GM18519 (cell line): ENCODE measurements around the gene NDUFC2.
"Not testable (repeated sequence)": the region's sequence is repeated elsewhere in the genome, so short reads cannot be mapped to it uniquely, and the experiment has no call there.

ENCODE experiments used
- ATAC-seq: cut with Tn5 transposase; IDR thresholded peaks from one replicate; pipeline ENCODE4 v1.9.1; 2021; ENCODE audit warnings: mild to moderate bottlenecking, moderate library complexity; ENCODE audit not compliant: unreplicated experiment, low FRiP score

Gene NDUFC2

GRCh38 chr11:78079232-78080083 lies at the start of gene NDUFC2:
TSS of gene NDUFC2 (minus strand) at chr11:78079862. CDS start at chr11:78079744, 118 bp downstream.
- peak; percentile 59 for ATAC-seq

GRCh38 chr11:78127403-78127802 lies 47.7 kb upstream of the NDUFC2 start:
- ATAC-seq, result no peak

GRCh38 chr11:78112582-78113275 lies 33.1 kb upstream of the NDUFC2 start:
- ATAC-seq, result no peak

- ATAC-seq, result no peak
Observed at GRCh38 chr11:78111298-78111697, 31.6 kb upstream of the NDUFC2 start.

GRCh38 chr11:78110830-78111229 lies 31.2 kb upstream of the NDUFC2 start:
- ATAC-seq, result no peak

- no peak for ATAC-seq
Observed at GRCh38 chr11:78110351-78110750, 30.7 kb upstream of the NDUFC2 start.

- no peak for ATAC-seq
Observed at GRCh38 chr11:78109081-78110015, 29.7 kb upstream of the NDUFC2 start.

- no peak for ATAC-seq
Observed at GRCh38 chr11:78100676-78101472, 21.2 kb upstream of the NDUFC2 start.

GRCh38 chr11:78100261-78100660 lies 20.6 kb upstream of the NDUFC2 start:
- no peak for ATAC-seq

- ATAC-seq, result no peak
Observed at GRCh38 chr11:78099666-78100065, 20.0 kb upstream of the NDUFC2 start.

GRCh38 chr11:78097666-78098385 lies 18.2 kb upstream of the NDUFC2 start:
- ATAC-seq, result no peak

- ATAC-seq, result no peak
Observed at GRCh38 chr11:78094250-78094649, 14.6 kb upstream of the NDUFC2 start.

GRCh38 chr11:78086521-78087074 lies 6.9 kb upstream of the NDUFC2 start:
- ATAC-seq, result not testable (repeated sequence)

GRCh38 chr11:78085972-78086371 lies 6.3 kb upstream of the NDUFC2 start:
- ATAC-seq, result no peak

- ATAC-seq, result not testable (repeated sequence)
Observed at GRCh38 chr11:78084506-78084905, 4.8 kb upstream of the NDUFC2 start.

GRCh38 chr11:78083021-78083420 lies 3.4 kb upstream of the NDUFC2 start:
- no peak for ATAC-seq

GRCh38 chr11:78082146-78082545 lies 2.5 kb upstream of the NDUFC2 start:
- ATAC-seq, result no peak

GRCh38 chr11:78081583-78081982 lies 1.9 kb upstream of the NDUFC2 start:
- ATAC-seq, result no peak
